CD4-positive, alpha-beta memory T cell (primary cell): ENCODE measurements around the gene IL37. TPM values are rescaled to one million over a fixed set of nuclear protein-coding genes. Genes with fewer than 3 reads are reported as not detected.
A peak's percentile ranks its signal among the peaks of the same experiment; 100 is the strongest.

Experiments used
- CTCF ChIA-PET: fragments of 350-600 bp; sonication (Branson Sonifier 250); formaldehyde crosslinking; loops from one replicate; lab custom pipeline; 2021; ENCODE audit warnings: inconsistent platforms; ENCODE audit not compliant: partially characterized antibody; lab: Charles Lee
- POLR2A ChIA-PET: fragments of 350-600 bp; sonication (Branson Sonifier 250); formaldehyde crosslinking; loops from one replicate; lab custom pipeline; 2021; ENCODE audit not compliant: partially characterized antibody; lab: Charles Lee
- DNase-seq, 5 donors: peaks; one replicate each; pipeline versions ENCODE4 v3.0.0 to v3.0.0-alpha.2; 2020 to 2022; ENCODE audit warnings: mixed read lengths in 1 of 5
- H3K27ac ChIP-seq: one replicate; pipeline ENCODE4 v1.7.0; 2013; ENCODE audit warnings: low read depth, low read length
- H3K27me3 ChIP-seq: 2 replicates; pipeline ENCODE4 v1.7.0; 2013; ENCODE audit warnings: mild to moderate bottlenecking, low read length, moderate library complexity; ENCODE audit not compliant: insufficient read depth
- H3K36me3 ChIP-seq: 2 replicates; pipeline ENCODE4 v1.7.0; 2013; ENCODE audit warnings: mild to moderate bottlenecking, low read length, moderate library complexity; ENCODE audit not compliant: insufficient read depth
- H3K4me1 ChIP-seq: 2 replicates; pipeline ENCODE4 v1.7.0; 2013; ENCODE audit warnings: mild to moderate bottlenecking, low read length, moderate library complexity; ENCODE audit not compliant: insufficient read depth
- H3K4me3 ChIP-seq, 2 donors: one replicate each; pipeline ENCODE4 v1.7.0; 2013; ENCODE audit warnings: low read length in 2 of 2, mild to moderate bottlenecking in 1 of 2
- H3K9me3 ChIP-seq, 2 donors: one replicate each; pipeline ENCODE4 v1.7.0; 2013; ENCODE audit warnings: low read length in 2 of 2, control low read depth in 1 of 2; ENCODE audit not compliant: control insufficient read depth in 1 of 2
- H3K27ac Mint-ChIP-seq, 7 donors: one replicate each; pipeline ENCODE4 v1.8.0; 2020 to 2021; ENCODE audit warnings: mixed read lengths in 7 of 7, mild to moderate bottlenecking in 6 of 7, inconsistent platforms in 3 of 7, moderate library complexity in 3 of 7
- H3K27me3 Mint-ChIP-seq, 2 donors: one replicate each; pipeline ENCODE4 v1.8.0; 2020 to 2021; ENCODE audit warnings: mixed read lengths in 2 of 2
- H3K36me3 Mint-ChIP-seq, 2 donors: one replicate each; pipeline ENCODE4 v1.8.0; 2020 to 2021; ENCODE audit warnings: mixed read lengths in 2 of 2, inconsistent platforms in 1 of 2, mild to moderate bottlenecking in 1 of 2
- H3K4me1 Mint-ChIP-seq, 4 donors: one replicate each; pipeline ENCODE4 v1.8.0; 2020 to 2021; ENCODE audit warnings: mixed read lengths in 4 of 4, mild to moderate bottlenecking in 1 of 4
- H3K4me3 Mint-ChIP-seq, 8 donors: one replicate each; pipeline ENCODE4 v1.8.0; 2020 to 2021; ENCODE audit warnings: mixed read lengths in 8 of 8, mild to moderate bottlenecking in 7 of 8, moderate library complexity in 6 of 8, inconsistent platforms in 3 of 8
- H3K9me3 Mint-ChIP-seq, 8 donors: one replicate each; pipeline ENCODE4 v1.8.0; 2020 to 2021; ENCODE audit warnings: mixed read lengths in 8 of 8, mild to moderate bottlenecking in 5 of 8, inconsistent platforms in 3 of 8, moderate library complexity in 1 of 8
- intact Hi-C: fragments of 100-400 bp; cut with micrococcal nuclease; formaldehyde crosslinking; loops from one replicate; pipeline ENCODE4 v1.15.1; 2023
- polyA plus RNA-seq, 2 donors: library from polyadenylated mRNA; unstranded; fragments of 300-500 nt; fragmentation: Illumina TruSeq; gene quantifications; one replicate each; pipeline ENCODE4 v1.2.3, GENCODE V29; 2021
- total RNA-seq, 2 experiments: library from RNA; stranded (reverse); gene quantifications; one replicate each; pipeline ENCODE4 v1.2.3, GENCODE V29; 2021

The IL37 gene
- total and polyA plus RNA-seq, 4 experiments from 2014 or later, result not detected

GRCh38 chr2:112938904-112939303, 27.9 kb downstream of the IL37 start:
- DNase-seq, result peak in 1 of 5 donors; percentile 31
- CTCF ChIA-PET, result interaction anchor here (1.1 to 1.5 kb wide), 2 partner anchors 16 to 339 kb away, joined by 3 to 4 read pairs; no protein-coding TSS in a partner anchor

GRCh38 chr2:112939425-112939824, 28.5 kb downstream of the IL37 start:
- POLR2A ChIA-PET, result no interaction called here
- CTCF ChIA-PET, result interaction anchor here (1.2 to 4.7 kb wide), 2 partner anchors 15 to 189 kb away, joined by 4 to 90 read pairs; no protein-coding TSS in a partner anchor
- Mint-ChIP-seq H3K9me3 (no peaks in the 10 kb centered on the region), H3K27ac (no peak overlapping the region), H3K4me1 (peaks cover 0 to 8% (median 0%) of the 10 kb centered on the region in 4 donors), H3K4me3 (no peak overlapping the region), H3K36me3 (no peaks in the 10 kb centered on the region), H3K27me3 (peaks cover 3 to 4% of the 10 kb centered on the region in 2 donors)
- intact Hi-C loops, result no loop called here
- no peak for DNase-seq
- no peak overlapping the region for H3K27ac ChIP-seq
- no peak overlapping the region for H3K4me3 ChIP-seq
- no peaks in the 10 kb centered on the region for H3K4me1 ChIP-seq
- no peaks in the 10 kb centered on the region for H3K9me3 ChIP-seq
- no peaks in the 10 kb centered on the region for H3K27me3 ChIP-seq
- no peaks in the 10 kb centered on the region for H3K36me3 ChIP-seq

More at GRCh38 chr2:112938904-112939303, 27.9 kb downstream of the IL37 start:
- Mint-ChIP-seq H3K4me1 (peaks cover 0 to 8% (median 0%) of the 10 kb centered on the region in 4 donors), H3K27ac (no peak overlapping the region), H3K27me3 (peaks cover 3 to 4% of the 10 kb centered on the region in 2 donors), H3K4me3 (no peak overlapping the region), H3K9me3 (no peaks in the 10 kb centered on the region), H3K36me3 (no peaks in the 10 kb centered on the region)
- Histone ChIP-seq H3K27ac (no peak overlapping the region), H3K27me3 (no peaks in the 10 kb centered on the region), H3K36me3 (no peaks in the 10 kb centered on the region), H3K9me3 (no peaks in the 10 kb centered on the region), H3K4me3 (no peak overlapping the region), H3K4me1 (no peaks in the 10 kb centered on the region)
- intact Hi-C loops, result no loop called here
- POLR2A ChIA-PET, result no interaction called here

DNA sequence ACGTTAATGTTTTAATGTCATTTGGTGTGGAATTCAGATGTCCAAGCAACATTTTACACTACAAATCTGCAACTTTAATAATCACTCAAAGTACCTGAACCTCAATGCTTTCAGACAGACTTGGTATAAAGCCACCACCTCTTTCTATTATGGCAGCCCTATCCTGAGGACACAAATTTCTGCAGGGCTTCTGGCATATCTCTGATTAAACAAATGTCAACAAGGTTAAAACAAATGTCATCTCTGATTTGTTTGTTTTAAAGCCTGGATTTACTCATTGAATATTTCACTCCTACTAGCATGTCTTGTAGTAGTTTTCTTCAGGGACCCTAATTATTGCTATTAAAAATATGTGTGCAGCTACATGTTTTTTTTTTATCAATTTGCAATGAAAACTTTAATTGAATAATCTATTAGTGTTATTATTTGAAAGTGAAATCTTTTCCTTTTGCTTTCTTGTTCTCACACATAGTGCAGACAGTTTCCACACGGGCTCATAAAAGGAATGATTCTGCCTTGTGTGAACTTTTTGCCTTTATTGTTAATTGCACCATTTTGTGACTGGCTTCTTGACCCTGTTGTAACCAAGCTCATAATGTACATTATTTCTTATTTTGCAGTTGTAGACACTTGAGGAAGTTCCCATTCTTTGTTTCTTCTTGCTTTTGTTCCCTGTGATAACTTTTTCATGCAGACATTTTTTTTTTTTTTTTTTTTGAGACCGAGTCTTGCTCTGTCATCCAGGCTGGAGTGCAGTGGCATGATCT, 30.1 kb downstream of the IL37 start:
- Histone ChIP-seq H3K36me3 (no peaks in the 10 kb centered on the region), H3K4me3 (no peak overlapping the region), H3K4me1 (no peaks in the 10 kb centered on the region), H3K27ac (no peak overlapping the region), H3K27me3 (no peaks in the 10 kb centered on the region), H3K9me3 (no peaks in the 10 kb centered on the region)
- Mint-ChIP-seq H3K9me3 (peaks cover 0 to 5% (median 0%) of the 10 kb centered on the region in 8 donors), H3K36me3 (no peaks in the 10 kb centered on the region), H3K4me3 (no peak overlapping the region), H3K27me3 (peaks cover 3 to 4% of the 10 kb centered on the region in 2 donors), H3K27ac (no peak overlapping the region), H3K4me1 (peaks cover 0 to 6% (median 0%) of the 10 kb centered on the region in 4 donors)
- ChIA-PET POLR2A (interaction anchor here (0.6 kb wide), 2 partner anchors 50 to 191 kb away, joined by 3 read pairs; no protein-coding TSS in a partner anchor), CTCF (interaction anchor here (0.6 to 4.7 kb wide), 19 partner anchors 8 to 1808 kb away, joined by 3 to 90 read pairs (median 3); partner anchors contain the start of gene RGPD8)
- intact Hi-C loops, result loop anchor here (1.0 kb wide), 1 partner anchor 192 kb away; no protein-coding TSS in a partner anchor
- DNase-seq, result no peak

DNA sequence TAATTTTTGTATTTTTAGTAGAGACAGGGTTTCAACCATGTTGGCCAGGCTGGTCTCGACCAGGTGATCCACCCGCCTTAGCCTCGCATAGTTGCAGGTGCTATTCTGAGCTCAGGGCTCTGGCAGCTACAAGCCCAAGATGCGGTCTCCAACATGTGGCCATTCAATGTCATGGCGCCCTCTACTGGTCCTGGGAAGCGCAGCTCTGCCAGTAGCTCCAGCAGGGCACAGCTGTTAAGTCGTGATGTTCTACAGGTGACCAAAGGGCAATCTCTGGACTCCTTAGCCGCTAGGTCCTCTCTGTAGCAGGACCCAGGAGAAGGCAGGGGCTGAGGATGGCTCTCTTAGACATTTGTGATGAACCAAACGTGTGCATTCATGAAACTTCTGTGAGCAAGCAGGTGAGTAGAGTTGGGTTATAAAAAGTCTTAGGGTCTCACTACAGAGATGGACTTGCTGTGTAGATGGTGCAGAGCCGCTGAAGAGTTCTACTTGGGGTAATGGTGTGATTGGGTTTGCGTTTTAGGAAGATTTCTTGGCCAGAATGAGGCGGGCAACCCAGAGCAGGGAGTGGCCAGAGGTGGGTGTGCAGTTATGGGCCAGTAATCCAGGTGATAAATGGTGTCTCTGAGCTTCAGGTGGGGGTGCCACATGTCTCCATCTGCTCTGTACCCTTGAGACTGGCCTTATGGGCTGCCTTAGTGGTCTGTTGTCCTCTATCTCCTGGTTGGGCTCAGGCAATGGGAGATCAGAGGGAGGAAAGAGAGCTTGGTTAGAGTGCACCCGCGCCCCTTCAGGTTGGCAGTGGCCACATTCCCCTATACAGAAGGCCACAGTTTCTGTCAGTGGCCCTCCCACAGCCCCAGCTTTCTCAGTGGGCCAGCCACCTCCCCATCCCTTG, 31.0 kb downstream of the IL37 start:
- CTCF ChIA-PET, result interaction anchor here (0.6 to 4.7 kb wide), 14 partner anchors 10 to 1809 kb away, joined by 3 to 90 read pairs (median 4); partner anchors contain the start of gene RGPD8
- no peaks in the 10 kb centered on the region for H3K36me3 Mint-ChIP-seq
- no peak overlapping the region for H3K4me3 Mint-ChIP-seq
- Histone ChIP-seq H3K27ac (no peak overlapping the region), H3K36me3 (no peaks in the 10 kb centered on the region), H3K27me3 (no peaks in the 10 kb centered on the region), H3K4me3 (no peak overlapping the region), H3K4me1 (no peaks in the 10 kb centered on the region), H3K9me3 (no peaks in the 10 kb centered on the region)
- no peak overlapping the region for H3K27ac Mint-ChIP-seq
- peaks cover 0 to 5% (median 0%) of the 10 kb centered on the region in 4 donors for H3K4me1 Mint-ChIP-seq
- intact Hi-C loops, result loop anchor here (1.0 kb wide), 1 partner anchor 193 kb away; no protein-coding TSS in a partner anchor
- peaks cover 1 to 4% of the 10 kb centered on the region in 2 donors for H3K27me3 Mint-ChIP-seq
- POLR2A ChIA-PET, result interaction anchor here (0.6 kb wide), 1 partner anchor 192 kb away, joined by 3 read pairs; no protein-coding TSS in a partner anchor
- peak; percentile 28 to 48 (median 41) for DNase-seq
- peaks cover 0 to 5% (median 0%) of the 10 kb centered on the region in 8 donors for H3K9me3 Mint-ChIP-seq

- H3K27ac ChIP-seq, result no peak overlapping the region
- CTCF ChIA-PET, result interaction anchor here (0.9 to 4.7 kb wide), 5 partner anchors 9 to 192 kb away, joined by 4 to 90 read pairs (median 12); no protein-coding TSS in a partner anchor
- no peaks in the 10 kb centered on the region for H3K36me3 ChIP-seq
- no peaks in the 10 kb centered on the region for H3K9me3 ChIP-seq
- Mint-ChIP-seq H3K4me3 (no peak overlapping the region), H3K27me3 (peaks cover 1 to 2% of the 10 kb centered on the region in 2 donors), H3K27ac (peak overlapping the region in 1 of 7 donors; percentile 62), H3K36me3 (no peaks in the 10 kb centered on the region), H3K9me3 (peaks cover 0 to 5% (median 0%) of the 10 kb centered on the region in 8 donors), H3K4me1 (peaks cover 0 to 5% (median 0%) of the 10 kb centered on the region in 4 donors)
- intact Hi-C loops, result no loop called here
- POLR2A ChIA-PET, result no interaction called here
- no peak overlapping the region for H3K4me3 ChIP-seq
- H3K4me1 ChIP-seq, result no peaks in the 10 kb centered on the region
- H3K27me3 ChIP-seq, result no peaks in the 10 kb centered on the region
- DNase-seq, result no peak
These were observed 31.7 kb downstream of the IL37 start for GRCh38 chr2:112942654-112943002.

GRCh38 chr2:112944971-112945370, 34.0 kb downstream of the IL37 start:
- Mint-ChIP-seq H3K36me3 (no peaks in the 10 kb centered on the region), H3K4me1 (no peaks in the 10 kb centered on the region), H3K27ac (no peak overlapping the region), H3K27me3 (peaks cover 4 to 6% of the 10 kb centered on the region in 2 donors), H3K9me3 (peaks cover 0 to 5% (median 0%) of the 10 kb centered on the region in 8 donors), H3K4me3 (no peak overlapping the region)
- Histone ChIP-seq H3K36me3 (no peaks in the 10 kb centered on the region), H3K9me3 (no peaks in the 10 kb centered on the region), H3K4me3 (no peak overlapping the region), H3K4me1 (no peaks in the 10 kb centered on the region), H3K27me3 (no peaks in the 10 kb centered on the region), H3K27ac (no peak overlapping the region)
- intact Hi-C loops, result no loop called here
- ChIA-PET CTCF (interaction anchor here (0.9 to 1.6 kb wide), 4 partner anchors 13 to 195 kb away, joined by 3 to 5 read pairs (median 3); no protein-coding TSS in a partner anchor), POLR2A (no interaction called here)
- DNase-seq, result no peak
